ENCODE data around the gene SYTL3.

SYTL3 gene

DNA sequence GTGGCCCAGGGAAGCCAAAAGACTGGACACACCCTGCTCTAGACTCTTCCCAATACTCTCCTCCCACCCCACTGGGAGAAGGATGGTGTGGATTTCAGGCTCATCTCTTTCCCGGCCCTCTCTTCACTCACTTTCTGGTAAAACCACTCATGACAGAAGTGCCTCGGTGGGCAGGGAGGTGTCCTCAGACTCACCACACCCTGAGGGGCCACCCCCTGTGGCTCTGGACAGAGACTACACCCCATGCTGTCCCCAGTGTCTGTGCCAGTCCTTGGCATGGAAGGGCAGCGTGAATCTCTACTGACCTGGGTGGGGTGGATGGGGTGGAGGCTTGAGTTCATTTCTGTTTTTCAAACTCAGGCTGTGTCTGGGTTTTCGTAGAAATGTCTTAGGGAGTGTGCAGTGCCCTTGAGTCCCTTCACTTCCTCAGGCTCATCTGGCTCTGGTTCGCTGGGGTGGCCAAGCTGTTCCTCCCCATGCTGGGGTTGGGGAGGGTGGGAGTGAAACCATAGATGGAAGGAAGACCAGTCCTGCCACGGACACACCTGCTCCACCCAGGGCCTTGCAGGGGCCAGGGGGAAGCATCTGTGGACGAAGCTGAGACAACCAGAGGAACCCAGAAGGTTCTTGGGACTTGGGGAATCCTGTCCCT lies 110.2 kb downstream of the SYTL3 start:
- no peak for DNase-seq (ENCODE audit: low read depth)

DNA sequence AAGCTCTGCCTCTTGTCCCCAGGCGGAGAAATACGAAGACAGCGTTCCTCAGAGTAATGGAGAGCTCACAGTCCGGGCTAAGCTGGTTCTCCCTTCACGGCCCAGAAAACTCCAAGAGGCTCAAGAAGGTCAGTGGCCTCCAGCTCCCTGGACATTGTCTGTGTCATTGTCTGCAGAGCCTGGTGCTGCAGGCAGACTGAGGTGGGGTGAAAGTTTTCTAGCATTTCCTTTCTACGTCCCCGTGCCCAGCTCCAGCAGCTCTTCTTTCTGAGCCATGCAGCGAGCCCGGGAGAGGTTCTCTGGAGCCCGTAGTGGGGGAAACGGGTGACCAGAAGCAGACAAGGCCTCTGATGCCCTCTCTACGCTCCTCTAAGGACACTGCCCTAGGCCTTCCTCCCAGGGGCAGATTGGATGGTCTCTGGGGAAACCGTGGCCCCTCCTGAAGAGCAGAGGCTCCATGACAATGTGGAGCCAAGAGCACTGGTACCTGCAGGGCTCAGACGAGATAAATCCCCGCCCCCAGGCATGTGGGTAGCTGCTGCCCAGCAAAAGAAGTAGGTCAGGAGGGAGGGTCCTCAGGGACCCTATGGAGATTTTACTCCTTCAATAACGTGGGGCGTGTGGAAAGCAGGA lies 110.9 kb downstream of the SYTL3 start:
- no peak for DNase-seq (ENCODE audit: low read depth)

DNA sequence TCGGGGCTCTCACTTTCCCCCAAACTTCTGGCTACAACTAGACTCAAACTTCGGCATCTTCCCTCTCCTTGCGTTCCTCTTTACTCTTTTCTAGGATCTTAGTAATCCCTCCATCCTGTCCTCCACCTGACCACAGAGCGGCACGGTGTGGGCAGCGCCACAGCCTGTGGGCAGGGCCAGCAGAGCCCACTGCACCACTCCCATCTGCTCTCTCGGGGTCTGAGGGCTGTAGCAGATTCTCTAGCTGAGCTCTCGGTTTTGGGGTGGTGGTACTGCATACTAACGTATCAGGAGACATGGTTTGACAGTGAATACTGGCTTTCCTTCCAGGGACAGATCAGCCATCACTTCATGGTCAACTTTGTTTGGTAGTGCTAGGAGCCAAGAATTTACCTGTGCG lies 111.9 kb downstream of the SYTL3 start:
- DNase-seq (ENCODE audit: low read depth): no peak

DNA sequence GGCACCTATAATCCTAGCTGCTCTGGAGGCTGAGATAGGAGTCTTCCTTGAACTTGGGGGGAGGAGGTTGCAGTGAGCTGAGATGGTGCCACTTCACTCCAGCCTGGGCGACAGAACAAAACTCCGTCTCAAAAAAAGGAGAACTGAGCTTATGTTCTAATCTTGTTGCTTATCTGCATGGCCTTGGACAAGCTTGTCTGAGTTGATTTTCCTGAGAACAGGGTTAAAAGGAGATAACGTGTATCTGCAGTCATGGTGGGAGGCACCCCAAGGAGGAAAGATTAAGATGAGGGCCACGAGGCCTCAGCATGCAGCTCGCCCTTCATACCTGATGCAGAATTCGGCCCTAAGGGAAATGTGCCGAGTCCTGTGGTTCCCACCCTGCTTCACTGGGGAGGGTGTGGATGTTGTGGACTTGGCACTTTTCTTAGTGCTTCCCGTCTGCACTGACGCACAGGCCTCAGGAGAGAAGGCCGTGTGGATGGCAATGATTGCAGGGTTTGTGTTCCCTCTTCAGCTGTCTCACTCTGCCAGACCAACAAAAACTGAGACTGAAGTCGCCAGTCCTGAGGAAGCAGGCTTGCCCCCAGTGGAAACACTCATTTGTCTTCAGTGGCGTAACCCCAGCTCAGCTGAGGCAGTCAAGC lies 113.1 kb downstream of the SYTL3 start:
- DNase-seq (ENCODE audit: low read depth): no peak

DNA sequence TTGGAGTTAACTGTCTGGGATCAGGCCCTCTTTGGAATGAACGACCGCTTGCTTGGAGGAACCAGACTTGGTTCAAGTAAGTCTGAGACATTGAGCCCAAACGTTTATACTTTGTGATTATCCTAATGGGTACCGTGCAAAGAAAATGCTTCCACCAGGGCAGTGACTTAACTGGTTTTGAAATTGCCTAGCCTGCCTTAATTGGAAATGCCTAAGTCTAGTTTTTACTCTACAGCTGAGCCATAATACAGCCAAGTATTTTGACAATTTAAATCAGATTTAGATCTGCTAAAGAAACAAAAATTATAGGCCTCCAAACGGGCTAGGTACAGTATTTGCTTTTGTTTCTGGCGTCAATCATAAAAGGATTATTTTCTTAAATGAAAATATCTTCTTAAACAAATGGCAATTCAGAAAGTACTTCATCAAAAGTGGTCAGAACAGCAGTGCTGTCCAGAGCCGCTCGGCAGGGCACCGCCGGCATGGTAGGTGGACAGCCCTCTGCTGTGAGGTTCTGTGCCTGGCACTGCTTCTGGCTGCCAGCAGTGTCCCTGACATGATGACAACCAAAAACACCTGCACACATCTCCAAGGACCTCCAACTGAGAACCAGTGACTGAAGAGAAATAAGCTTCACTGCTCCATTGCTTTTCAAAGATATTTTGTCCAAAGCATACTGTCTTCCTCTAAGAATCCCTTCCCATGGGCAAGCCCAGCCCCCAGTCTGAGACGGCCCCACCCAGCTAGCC lies 113.8 kb downstream of the SYTL3 start:
- no peak for DNase-seq (ENCODE audit: low read depth)

DNA sequence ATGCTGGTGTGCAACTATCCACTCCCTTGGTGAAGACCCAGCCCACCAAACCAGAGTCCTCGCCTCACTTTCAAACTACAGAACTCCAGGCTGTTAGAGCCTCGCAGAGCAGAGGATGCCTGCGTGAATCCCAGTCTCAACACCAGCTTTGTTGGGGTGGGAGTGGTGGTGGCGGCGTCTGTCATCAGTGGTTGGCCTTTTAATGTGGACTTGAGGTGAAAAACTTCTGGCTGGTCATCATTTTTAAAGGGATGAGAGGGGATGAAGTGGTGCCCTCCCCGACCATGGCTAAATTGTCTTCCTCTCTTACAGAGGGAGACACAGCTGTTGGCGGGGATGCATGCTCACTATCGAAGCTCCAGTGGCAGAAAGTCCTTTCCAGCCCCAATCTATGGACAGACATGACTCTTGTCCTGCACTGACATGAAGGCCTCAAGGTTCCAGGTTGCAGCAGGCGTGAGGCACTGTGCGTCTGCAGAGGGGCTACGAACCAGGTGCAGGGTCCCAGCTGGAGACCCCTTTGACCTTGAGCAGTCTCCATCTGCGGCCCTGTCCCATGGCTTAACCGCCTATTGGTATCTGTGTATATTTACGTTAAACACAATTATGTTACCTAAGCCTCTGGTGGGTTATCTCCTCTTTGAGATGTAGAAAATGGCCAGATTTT lies 114.5 kb downstream of the SYTL3 start:
- no peak for DNase-seq (ENCODE audit: low read depth)

DNA sequence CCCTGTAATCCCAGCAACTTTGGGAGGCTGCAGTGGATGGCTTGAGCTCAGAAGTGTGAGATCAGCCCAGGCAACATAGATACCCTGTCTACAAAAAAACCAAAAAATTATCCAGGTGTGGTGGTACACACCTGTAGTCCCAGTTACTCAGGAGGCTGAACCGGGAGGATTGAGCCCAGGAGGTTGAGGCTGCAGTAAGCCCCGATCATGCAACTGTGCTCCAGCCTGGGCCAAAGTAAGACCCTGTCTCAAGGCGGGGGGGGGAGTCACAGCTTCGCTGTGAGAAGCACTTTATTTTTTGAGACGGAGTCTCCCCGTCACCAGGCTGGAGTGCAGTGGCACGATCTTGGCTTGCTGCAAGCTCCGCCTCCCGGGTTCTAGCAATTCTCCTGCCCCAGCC lies 115.1 kb downstream of the SYTL3 start:
- DNase-seq (ENCODE audit: low read depth): no peak

DNA sequence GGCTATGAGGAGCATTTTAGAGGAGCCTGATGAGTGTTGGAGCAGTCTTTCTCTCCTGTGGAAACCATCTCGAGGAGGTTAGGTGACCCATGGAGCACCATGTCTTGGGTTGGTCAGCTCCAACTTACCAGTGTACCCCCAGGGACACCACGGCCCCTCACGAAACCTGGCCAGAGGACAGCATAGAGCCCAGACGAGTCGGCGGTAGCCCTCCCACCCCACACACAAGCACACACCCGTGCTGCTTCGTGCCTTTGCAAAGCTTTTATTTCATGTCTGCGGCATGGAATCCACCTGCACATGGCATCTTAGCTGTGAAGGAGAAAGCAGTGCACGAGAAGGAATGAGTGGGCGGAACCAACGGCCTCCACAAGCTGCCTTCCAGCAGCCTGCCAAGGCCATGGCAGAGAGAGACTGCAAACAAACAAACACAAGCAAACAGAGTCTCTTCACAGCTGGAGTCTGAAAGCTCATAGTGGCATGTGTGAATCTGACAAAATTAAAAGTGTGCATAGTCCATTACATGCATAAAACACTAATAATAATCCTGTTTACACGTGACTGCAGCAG lies 115.7 kb downstream of the SYTL3 start:
- DNase-seq (ENCODE audit: low read depth): no peak

DNA sequence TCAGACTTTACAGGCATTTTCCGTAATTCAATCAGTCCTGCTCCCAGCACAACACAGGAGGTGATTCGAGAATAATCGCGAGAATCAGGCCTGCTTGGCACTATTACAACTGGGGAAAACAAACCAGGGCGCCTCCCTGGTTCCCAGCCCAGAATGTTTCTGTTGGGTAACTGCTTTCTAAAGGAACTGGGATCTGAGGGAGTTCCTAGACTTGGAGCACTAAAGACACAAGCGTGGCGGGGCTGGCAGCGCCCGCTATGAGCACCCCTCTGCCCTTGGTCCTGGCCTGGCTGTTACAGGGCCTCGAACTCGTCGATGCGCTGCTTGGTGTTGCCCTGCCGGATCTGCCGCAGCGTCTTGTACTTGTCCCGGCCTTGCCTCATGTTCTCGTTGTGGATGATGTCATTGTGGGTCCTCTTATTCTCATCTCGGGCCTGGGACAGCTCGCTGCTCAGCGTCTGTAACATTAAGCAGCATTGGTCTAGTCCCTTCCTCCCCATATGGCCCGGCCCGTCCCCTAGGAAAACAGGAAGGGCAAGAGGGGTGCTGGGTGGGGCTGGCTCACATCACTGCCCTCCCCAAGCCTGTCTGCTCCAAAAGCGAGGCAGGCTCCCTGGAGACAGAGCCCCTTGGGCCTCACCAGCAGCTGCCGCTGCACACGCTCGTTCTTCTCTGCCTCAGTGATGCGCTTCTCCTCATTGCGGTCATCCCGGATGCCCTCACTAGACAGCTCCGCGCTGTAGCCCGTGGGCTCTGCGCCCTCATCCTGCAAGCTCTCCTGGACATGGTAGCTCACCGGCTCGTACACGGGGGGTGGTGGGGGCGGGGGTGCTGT lies 117.0 kb downstream of the SYTL3 start:
- no peak for DNase-seq (ENCODE audit: low read depth)

DNA sequence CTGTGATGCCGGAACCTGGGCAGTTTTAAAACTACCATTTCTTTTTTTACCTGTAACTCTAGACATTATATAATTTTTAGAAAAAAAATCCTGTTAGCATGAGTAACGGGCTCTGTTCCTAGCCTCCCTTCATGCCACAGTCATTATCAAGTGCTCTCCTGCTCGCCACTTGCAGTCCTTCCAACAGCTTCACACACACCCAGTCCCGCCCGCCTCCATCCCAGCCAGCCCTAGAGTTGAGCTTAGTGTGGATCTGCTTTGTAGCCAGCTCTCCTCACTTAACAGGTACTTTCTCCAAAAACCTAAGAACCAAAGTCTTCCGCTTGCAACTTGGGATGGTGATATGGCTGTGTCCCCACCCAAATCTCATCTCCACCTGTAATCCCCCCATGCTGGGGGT lies 117.9 kb downstream of the SYTL3 start:
- no peak for DNase-seq (ENCODE audit: low read depth)

DNA sequence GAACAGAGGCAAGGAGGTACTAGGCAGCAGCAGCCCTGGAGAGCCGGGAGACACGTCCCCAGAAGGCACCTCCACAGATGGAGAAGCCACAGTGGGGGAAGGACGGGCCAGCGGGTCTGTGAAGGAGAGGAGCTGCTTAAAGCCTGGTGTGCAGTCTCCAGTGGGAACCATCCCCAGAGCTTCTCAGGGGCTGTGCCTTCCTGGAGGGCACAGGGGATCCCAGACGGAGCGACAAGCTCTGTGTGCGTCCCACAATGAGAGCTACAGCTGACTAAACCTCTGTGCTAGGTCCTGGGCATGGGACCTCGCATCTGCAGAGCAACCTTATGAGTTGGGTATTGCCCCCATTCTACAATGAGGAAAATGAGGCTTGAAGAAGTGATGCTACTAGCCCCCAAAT lies 118.6 kb downstream of the SYTL3 start:
- DNase-seq (ENCODE audit: low read depth): no peak

DNA sequence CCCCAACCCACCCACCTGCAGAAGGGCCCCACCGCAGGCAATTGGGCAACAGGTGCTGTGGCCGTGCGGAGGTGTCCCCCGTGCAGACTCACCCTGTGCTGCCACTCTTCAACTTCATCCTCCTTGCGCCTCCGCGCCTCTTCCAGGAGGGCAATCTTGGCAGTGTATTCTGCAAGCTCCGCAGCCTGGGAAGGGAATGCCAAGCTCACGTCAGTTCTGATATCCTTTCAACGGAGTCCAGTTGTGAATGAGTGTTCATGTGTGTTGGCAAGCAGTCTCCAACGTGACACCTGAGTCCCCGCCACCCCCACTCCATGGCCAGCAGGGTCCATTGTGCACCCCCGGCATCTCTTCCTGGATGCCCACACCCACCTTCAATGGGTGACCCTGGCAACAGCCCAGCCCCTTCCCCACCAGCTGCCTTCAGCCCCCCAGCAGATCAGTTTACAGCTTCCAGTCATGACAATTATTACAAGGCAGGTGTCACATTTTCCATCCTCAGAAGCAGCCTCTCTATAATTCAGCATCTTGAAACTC lies 119.4 kb downstream of the SYTL3 start:
- DNase-seq (ENCODE audit: low read depth): no peak

DNA sequence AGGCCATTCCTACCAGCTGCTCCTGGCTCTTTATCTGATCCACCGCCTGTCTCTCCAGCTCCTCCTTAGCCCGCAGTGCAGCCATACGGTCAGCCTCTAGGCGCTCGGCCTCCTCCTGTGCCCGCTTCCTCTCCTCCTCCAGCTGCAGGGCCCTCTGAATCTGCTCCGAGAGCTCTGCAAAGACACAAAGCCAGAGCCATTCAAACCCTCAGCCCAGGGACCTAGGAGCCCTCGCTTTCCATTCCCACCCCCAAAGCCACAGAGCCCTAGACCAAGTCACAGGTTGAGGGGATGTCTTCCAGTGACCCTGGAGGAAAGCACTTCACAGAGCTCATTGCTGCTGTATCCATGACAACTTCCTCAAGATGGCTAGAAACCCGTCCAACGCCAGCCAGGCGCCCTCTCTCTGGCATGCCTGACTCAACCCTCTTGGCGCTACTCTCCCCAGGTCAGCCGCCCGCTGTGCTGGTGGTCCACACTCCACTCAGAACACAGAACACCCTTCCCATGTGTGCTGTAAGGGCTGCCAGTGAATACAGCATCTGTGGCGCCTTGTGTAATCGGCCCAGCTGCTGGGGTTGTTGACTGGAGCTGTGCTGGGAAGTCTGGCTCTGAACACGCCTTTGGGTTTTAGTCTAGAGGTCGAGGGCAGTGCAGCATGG lies 120.0 kb downstream of the SYTL3 start:
- no peak for DNase-seq (ENCODE audit: low read depth)

DNA sequence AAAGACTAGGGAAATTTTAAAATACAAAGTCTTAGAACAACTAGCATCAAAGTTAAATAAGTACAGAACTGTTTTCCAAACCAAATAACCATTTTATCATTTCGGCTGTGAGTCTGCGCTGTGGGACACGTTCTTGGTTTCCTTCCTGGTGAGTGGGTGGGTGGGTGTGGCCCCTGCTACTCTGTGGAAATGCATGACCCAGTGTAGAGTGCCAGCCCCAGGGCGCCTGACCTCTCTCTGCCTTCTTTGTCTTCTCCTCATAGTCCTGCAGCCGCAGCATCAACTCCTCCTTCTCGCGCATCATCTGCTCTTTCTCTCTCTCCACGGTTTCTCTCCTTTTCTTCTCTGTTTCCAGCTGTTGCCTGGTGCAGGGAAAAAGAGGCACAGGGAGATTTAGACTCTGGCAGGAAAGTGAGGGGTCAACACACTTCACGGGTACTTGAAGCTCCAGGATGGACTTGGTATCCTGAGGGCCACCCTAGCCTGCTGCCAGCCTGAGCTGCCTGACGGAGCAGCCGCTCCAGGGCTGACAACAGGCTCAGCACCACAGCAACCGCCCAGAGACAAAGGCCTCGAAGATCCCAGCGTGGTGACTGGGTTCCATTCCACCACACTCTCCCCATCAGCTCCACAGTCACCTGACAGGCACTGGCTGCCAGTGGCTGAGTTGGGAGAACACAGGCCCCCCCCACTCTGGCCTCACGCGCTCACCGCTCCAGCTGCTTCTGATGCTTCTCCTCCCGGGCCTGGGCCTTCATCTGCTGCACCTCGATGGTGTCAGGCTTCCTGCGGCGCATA lies 120.9 kb downstream of the SYTL3 start:
- DNase-seq (ENCODE audit: low read depth): no peak

DNA sequence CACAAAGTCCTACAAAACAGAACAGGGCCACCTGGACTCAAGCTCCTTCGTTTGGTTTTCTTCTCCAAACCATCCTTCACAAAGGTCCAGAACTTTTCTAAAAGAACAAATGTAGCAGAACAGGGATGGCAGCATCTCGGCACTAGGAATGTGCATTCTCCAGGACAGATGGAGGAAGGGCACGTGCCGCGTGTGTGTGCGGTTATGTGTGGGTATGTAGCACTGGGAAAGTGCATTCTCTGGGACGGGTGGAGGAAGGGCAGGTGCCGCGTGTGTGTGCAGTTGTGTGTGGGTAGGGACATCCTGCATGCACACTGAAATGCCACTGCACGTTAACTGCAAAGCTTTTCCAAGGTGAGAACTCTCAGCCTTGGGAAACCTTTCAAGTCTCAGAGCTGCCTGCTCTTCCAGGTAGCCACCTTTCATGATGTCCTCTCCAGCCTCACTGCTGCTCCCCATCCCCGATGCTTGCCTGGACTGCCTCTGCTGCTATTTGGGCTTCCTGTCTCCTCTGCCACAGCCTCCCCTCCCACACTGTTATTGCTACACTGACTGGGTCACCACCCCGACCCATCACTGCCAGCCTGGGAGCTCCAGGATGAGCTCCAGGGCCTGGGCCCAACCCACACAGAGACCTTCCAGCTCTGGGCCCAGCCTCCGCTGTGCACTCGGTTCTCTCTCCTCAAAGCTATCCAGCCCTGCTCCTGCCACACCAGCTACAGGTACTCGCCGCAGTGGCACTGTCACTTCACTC lies 121.7 kb downstream of the SYTL3 start:
- DNase-seq (ENCODE audit: low read depth): no peak

DNA sequence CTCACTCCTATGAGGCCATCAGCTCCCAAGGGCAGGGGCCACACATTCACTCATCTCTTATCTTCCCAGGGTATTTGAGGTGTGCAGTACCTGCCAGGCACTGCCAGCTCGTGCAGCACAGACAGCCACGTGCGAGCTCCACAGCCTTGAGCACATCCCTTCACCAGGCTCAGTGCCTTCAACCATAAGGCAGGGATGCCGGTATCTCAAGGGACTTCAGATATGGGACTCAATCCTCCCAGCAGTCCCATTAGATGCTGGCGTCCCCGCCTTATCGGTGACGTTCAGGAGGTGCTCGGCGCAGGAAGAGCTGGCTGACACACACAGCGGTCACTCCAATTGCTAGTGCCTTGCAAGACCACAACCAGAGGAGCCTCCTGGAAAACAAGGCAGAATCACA lies 122.3 kb downstream of the SYTL3 start:
- no peak for DNase-seq (ENCODE audit: low read depth)

DNA sequence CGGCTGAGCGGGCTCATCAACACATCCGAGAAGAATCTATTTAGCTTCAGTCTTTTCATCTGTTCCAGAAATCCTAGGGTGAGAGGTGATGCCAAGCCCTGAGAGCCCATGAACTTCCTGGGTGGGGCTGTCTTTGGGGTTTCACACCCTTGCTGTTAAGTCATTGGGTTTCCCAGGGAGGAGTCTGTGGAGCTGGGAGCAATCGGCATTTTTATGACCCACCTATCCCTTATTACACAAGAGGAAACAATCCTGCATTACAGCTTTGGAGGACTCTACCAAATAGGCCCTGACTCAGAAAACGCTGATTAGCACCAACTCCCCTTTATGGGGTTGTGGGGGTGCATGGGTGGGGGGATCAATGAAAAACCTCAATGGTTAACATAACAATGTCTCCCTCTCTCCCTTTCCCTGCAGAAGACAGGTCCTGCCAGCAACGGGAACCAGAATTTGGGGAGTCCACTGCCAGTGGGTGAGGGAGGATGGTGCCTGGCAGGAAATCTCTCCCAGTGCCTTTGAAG lies 123.1 kb downstream of the SYTL3 start:
- no peak for DNase-seq (ENCODE audit: low read depth)
